Astrocyte (in vitro differentiated cells and primary cell): Measurements from ENCODE around the gene RBM19.

Experiments
- EZH2 ChIP-seq: IDR thresholded peaks from 2 replicates; pipeline ENCODE4 v1.6.1; 2012; ENCODE audit warnings: mild to moderate bottlenecking, low read length, inconsistent platforms; ENCODE audit not compliant: insufficient read depth
- TF ChIP-seq, protein P1 (sequence below): IDR thresholded peaks from 2 replicates; pipeline ENCODE4 v1.5.1; 2011; ENCODE audit warnings: low read depth, mild to moderate bottlenecking, inconsistent platforms, low read length, moderate library complexity; ENCODE audit not compliant: insufficient read depth

- TF ChIP-seq, protein P1, sequence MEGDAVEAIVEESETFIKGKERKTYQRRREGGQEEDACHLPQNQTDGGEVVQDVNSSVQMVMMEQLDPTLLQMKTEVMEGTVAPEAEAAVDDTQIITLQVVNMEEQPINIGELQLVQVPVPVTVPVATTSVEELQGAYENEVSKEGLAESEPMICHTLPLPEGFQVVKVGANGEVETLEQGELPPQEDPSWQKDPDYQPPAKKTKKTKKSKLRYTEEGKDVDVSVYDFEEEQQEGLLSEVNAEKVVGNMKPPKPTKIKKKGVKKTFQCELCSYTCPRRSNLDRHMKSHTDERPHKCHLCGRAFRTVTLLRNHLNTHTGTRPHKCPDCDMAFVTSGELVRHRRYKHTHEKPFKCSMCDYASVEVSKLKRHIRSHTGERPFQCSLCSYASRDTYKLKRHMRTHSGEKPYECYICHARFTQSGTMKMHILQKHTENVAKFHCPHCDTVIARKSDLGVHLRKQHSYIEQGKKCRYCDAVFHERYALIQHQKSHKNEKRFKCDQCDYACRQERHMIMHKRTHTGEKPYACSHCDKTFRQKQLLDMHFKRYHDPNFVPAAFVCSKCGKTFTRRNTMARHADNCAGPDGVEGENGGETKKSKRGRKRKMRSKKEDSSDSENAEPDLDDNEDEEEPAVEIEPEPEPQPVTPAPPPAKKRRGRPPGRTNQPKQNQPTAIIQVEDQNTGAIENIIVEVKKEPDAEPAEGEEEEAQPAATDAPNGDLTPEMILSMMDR, result no peak
- no peak for TF ChIP-seq EZH2
These were observed 123.4 kb downstream of the RBM19 start for GRCh38 chr12:113842699-113843098.
